ENCODE measurements around the gene IFT57. TPM values are rescaled to one million over a fixed set of nuclear protein-coding genes. Genes with fewer than 3 reads are reported as not detected.
A peak's percentile ranks its signal among the peaks of the same experiment; 100 is the strongest.
"Not testable (repeated sequence)": the region's sequence is repeated elsewhere in the genome, so short reads cannot be mapped to it uniquely, and the experiment has no call there.

The IFT57 gene
- total RNA-seq, result 1 to 10 TPM; 2.4 to 6.2 (median 4.5) TPM
- long read RNA-seq, partial matches to known transcripts, result 1 of 3 reads
- long read RNA-seq, other reads (novel, unspliced or antisense), result 1 of 3 reads

GRCh38 chr3:108221911-108222852 is at the start of gene IFT57:
Gene IFT57, minus strand, starts transcription at chr3:108222424. Its CDS starts 102 bp downstream, at chr3:108222322.
- ATAC-seq, result peak; percentile 99
- Histone ChIP-seq H3K9me3 (no peaks in the 10 kb centered on the region), H3K4me1 (peaks cover 0 to 10% (median 0%) of the 10 kb centered on the region in 4 donors), H3K36me3 (no peaks in the 10 kb centered on the region), H3K27ac (peak within 1 kb of the TSS; percentile 22 to 55 (median 45)), H3K27me3 (no peaks in the 10 kb centered on the region), H3K4me3 (peak within 1 kb of the TSS; percentile 76 to 85 (median 81))
- DNase-seq, result peak; percentile 94 to 95 (median 95)
- TF ChIP-seq POLR2A (IDR thresholded peaks at IDR 0.05) (peak; percentile 44), CTCF (IDR thresholded peaks at IDR 0.05) (no peak)
- intact Hi-C loops (cut with DNase I), result no loop called here
- under 1% methylated on average over 24 of the region's 57 CpGs for WGBS (ENCODE audit: insufficient coverage, low coverage, low lambda C conversion rate, missing lambda C conversion rate)

- intact Hi-C loops (cut with DNase I), result no loop called here
- no peak for DNase-seq
- TF ChIP-seq CTCF (IDR thresholded peaks at IDR 0.05) (no peak), POLR2A (IDR thresholded peaks at IDR 0.05) (no peak)
- H3K4me3 ChIP-seq, result no peak overlapping the region
- WGBS (ENCODE audit: insufficient coverage, low coverage, low lambda C conversion rate, missing lambda C conversion rate), result 23% methylated on average over 2 of the region's 2 CpGs
- no peaks in the 10 kb centered on the region for H3K9me3 ChIP-seq
- no peak for ATAC-seq
- H3K27ac ChIP-seq, result no peak overlapping the region
- no peaks in the 10 kb centered on the region for H3K4me1 ChIP-seq
- H3K36me3 ChIP-seq, result no peaks in the 10 kb centered on the region
- no peaks in the 10 kb centered on the region for H3K27me3 ChIP-seq
Observed at GRCh38 chr3:108271626-108272025, 49.4 kb upstream of the IFT57 start.

- DNase-seq, ATAC-seq, H3K27me3 ChIP-seq: not testable (repeated sequence)
Observed at GRCh38 chr3:108268235-108268634, 46.0 kb upstream of the IFT57 start.

GRCh38 chr3:108264534-108265298 is 42.5 kb upstream of the IFT57 start:
- H3K27me3 ChIP-seq; H3K27ac ChIP-seq; DNase-seq; H3K4me3 ChIP-seq; H3K9me3 ChIP-seq; intact Hi-C loops (cut with DNase I); H3K36me3 ChIP-seq; ATAC-seq; H3K4me1 ChIP-seq: not testable (repeated sequence)
- 65% methylated on average over 3 of the region's 5 CpGs for WGBS (ENCODE audit: insufficient coverage, low coverage, low lambda C conversion rate, missing lambda C conversion rate)

More at GRCh38 chr3:108268235-108268634, 46.0 kb upstream of the IFT57 start:
- intact Hi-C loops (cut with DNase I); H3K9me3 ChIP-seq; H3K36me3 ChIP-seq; H3K4me1 ChIP-seq; H3K4me3 ChIP-seq; H3K27ac ChIP-seq: not testable (repeated sequence)
- whole genome bisulfite sequencing (ENCODE audit: insufficient coverage, low coverage, low lambda C conversion rate, missing lambda C conversion rate), result 80% methylated on average over 3 of the region's 3 CpGs

GRCh38 chr3:108255131-108255530 is 32.9 kb upstream of the IFT57 start:
- TF ChIP-seq CTCF (IDR thresholded peaks at IDR 0.05), result no peak
- TF ChIP-seq POLR2A (IDR thresholded peaks at IDR 0.05), result no peak

More at GRCh38 chr3:108255131-108255530, 32.9 kb upstream of the IFT57 start:
- ATAC-seq (no peak), DNase-seq (no peak)
- Histone ChIP-seq H3K4me3 (no peak overlapping the region), H3K9me3 (no peaks in the 10 kb centered on the region), H3K27ac (no peak overlapping the region), H3K4me1 (no peaks in the 10 kb centered on the region), H3K27me3 (no peaks in the 10 kb centered on the region), H3K36me3 (no peaks in the 10 kb centered on the region)
- intact Hi-C loops (cut with DNase I), result no loop called here

All from right lobe of liver (tissue), 6 donors.